ENCODE results near the gene UTF1. TPM values are rescaled to one million over a fixed set of nuclear protein-coding genes. Genes with fewer than 3 reads are reported as not detected.

UTF1 gene
- total and polyA plus RNA-seq, 2 experiments from 2014 or later, result not detected

DNA sequence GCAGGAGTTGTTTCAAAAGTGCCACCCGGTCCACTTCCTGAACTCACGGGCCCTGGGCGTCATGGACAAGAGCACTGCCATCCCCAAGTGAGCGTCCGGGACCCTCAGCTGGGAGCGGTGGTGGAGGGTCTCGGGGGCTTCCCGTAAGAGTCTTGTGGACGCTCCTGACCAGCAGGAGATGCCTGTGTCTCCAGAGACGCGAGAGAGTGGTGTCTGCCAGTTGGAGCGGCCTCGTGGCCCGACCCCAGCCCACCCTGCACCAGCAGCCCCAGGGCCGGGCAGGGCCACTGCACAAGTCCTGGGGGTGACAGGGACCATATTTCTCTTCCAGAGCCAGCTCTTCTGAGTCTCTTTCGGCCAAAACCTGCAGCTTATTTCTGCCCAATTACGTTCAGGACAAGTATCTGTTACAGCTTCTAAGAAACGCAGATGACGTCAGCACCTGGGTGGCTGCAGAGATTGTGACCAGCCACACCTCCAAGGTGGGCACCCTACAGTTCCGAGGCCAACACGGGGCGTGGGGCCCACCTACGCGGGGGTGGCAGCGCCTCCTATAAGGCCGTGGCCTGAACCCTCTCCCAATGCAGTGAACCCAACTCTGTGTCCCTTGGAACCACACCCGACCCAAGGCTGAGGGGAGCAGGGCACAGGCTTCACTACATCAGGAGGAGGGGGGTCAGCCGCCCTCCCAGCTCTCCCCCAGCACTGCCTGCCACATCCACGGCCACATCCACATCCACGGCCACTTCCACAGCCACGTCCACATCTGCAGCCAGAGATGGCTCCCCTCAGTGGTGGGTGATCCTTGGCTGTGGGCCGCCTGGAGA, 16.2 kb upstream of the UTF1 start:
- no peak for DNase-seq
- TF ChIP-seq EZH2 (IDR thresholded peaks at IDR 0.05; ENCODE audit: insufficient read depth, poor library complexity, severe bottlenecking) (no peak), EZH2phosphoT487 (IDR thresholded peaks at IDR 0.05; ENCODE audit: insufficient read depth, low read depth) (no peak)
- no peaks in the 10 kb centered on the region for H3K79me2 ChIP-seq (ENCODE audit: insufficient read depth)
- H3K9me3 ChIP-seq (ENCODE audit: low read depth), result no peaks in the 10 kb centered on the region
- H3K4me3 ChIP-seq, result no peak overlapping the region
- in situ Hi-C loops (cut with MboI), result no loop called here
- H3K36me3 ChIP-seq (ENCODE audit: low read depth), result no peaks in the 10 kb centered on the region
- no peaks in the 10 kb centered on the region for H3K9me2 ChIP-seq (ENCODE audit: insufficient read depth)
- 56 to 64% methylated on average over 31 to 32 of the region's 32 CpGs for WGBS, 2 experiments (ENCODE audit: low coverage in 1 of 2, low lambda C conversion rate in 2 of 2, missing lambda C conversion rate in 2 of 2)
- no peak overlapping the region for H3K9ac ChIP-seq
- no peak overlapping the region for H3K27ac ChIP-seq
- no peaks in the 10 kb centered on the region for H4K20me1 ChIP-seq (ENCODE audit: insufficient read depth)
- no peaks in the 10 kb centered on the region for H3F3A ChIP-seq (ENCODE audit: insufficient read depth)
- H2AFZ ChIP-seq, result no peak overlapping the region
- no peak overlapping the region for H3K4me2 ChIP-seq (ENCODE audit: unreplicated experiment)
- H3K4me1 ChIP-seq (ENCODE audit: insufficient read depth), result no peaks in the 10 kb centered on the region
- no peaks in the 10 kb centered on the region; the same call in 1 of the 2 replicates for H3K27me3 ChIP-seq (replicated peaks; ENCODE audit: insufficient read depth)

GRCh38 chr10:133214468-133215410, 15.3 kb upstream of the UTF1 start:
- no peaks in the 10 kb centered on the region for H3K36me3 ChIP-seq (ENCODE audit: low read depth)
- DNase-seq, result no peak
- no peak overlapping the region for H3K4me2 ChIP-seq (ENCODE audit: unreplicated experiment)
- no peaks in the 10 kb centered on the region for H3K79me2 ChIP-seq (ENCODE audit: insufficient read depth)
- H3K4me3 ChIP-seq, result no peak overlapping the region
- no peaks in the 10 kb centered on the region; the same call in 1 of the 2 replicates for H3K27me3 ChIP-seq (replicated peaks; ENCODE audit: insufficient read depth)
- TF ChIP-seq EZH2phosphoT487 (IDR thresholded peaks at IDR 0.05; ENCODE audit: insufficient read depth, low read depth) (no peak), EZH2 (IDR thresholded peaks at IDR 0.05; ENCODE audit: insufficient read depth, poor library complexity, severe bottlenecking) (no peak)
- 56 to 63% methylated on average over 24 to 27 of the region's 28 CpGs for WGBS, 2 experiments (ENCODE audit: low coverage in 1 of 2, low lambda C conversion rate in 2 of 2, missing lambda C conversion rate in 2 of 2)
- H2AFZ ChIP-seq, result no peak overlapping the region
- H3K4me1 ChIP-seq (ENCODE audit: insufficient read depth), result no peaks in the 10 kb centered on the region
- no peaks in the 10 kb centered on the region for H4K20me1 ChIP-seq (ENCODE audit: insufficient read depth)
- H3F3A ChIP-seq (ENCODE audit: insufficient read depth), result no peaks in the 10 kb centered on the region
- no peak overlapping the region for H3K27ac ChIP-seq
- in situ Hi-C loops (cut with MboI), result no loop called here
- no peaks in the 10 kb centered on the region for H3K9me3 ChIP-seq (ENCODE audit: low read depth)
- no peak overlapping the region for H3K9ac ChIP-seq
- no peaks in the 10 kb centered on the region for H3K9me2 ChIP-seq (ENCODE audit: insufficient read depth)

DNA sequence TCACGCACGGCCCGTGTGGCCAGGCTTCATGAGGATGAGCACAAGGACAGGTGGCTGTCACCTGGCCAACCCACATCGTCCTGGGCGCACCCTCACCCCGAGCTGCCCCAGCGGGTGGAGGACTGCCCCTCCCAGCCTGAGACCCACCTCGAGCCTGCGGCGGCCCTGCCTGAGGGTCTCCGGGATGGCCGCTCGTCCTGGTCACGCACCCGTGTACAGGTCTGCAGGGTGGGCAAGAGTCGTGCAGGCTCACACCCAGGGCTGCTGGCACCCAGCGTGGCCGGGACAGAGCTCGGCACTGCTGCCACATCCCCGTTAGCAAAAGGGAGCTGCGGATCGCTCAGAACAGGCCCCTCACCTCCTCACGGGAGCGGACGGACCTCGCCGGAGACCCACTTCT, 14.4 kb upstream of the UTF1 start:
- Histone ChIP-seq H3K27ac (no peak overlapping the region), H2AFZ (no peak overlapping the region), H3K9me3 (ENCODE audit: low read depth) (no peaks in the 10 kb centered on the region), H3K4me3 (no peak overlapping the region), H3K27me3 (replicated peaks; ENCODE audit: insufficient read depth) (no peaks in the 10 kb centered on the region; the same call in 1 of the 2 replicates), H3K9me2 (ENCODE audit: insufficient read depth) (no peaks in the 10 kb centered on the region), H3K9ac (no peak overlapping the region), H3K79me2 (ENCODE audit: insufficient read depth) (no peaks in the 10 kb centered on the region), H3F3A (ENCODE audit: insufficient read depth) (no peaks in the 10 kb centered on the region), H3K4me1 (ENCODE audit: insufficient read depth) (no peaks in the 10 kb centered on the region), H3K36me3 (ENCODE audit: low read depth) (no peaks in the 10 kb centered on the region), H3K4me2 (ENCODE audit: unreplicated experiment) (no peak overlapping the region), H4K20me1 (ENCODE audit: insufficient read depth) (no peaks in the 10 kb centered on the region)
- in situ Hi-C loops (cut with MboI), result no loop called here
- DNase-seq, result no peak
- WGBS, 2 experiments (ENCODE audit: low coverage in 1 of 2, low lambda C conversion rate in 2 of 2, missing lambda C conversion rate in 2 of 2), result 78 to 86% methylated on average over 20 to 23 of the region's 27 CpGs
- TF ChIP-seq EZH2 (IDR thresholded peaks at IDR 0.05; ENCODE audit: insufficient read depth, poor library complexity, severe bottlenecking) (no peak), EZH2phosphoT487 (IDR thresholded peaks at IDR 0.05; ENCODE audit: insufficient read depth, low read depth) (no peak)

GRCh38 chr10:133216776-133217175, 13.2 kb upstream of the UTF1 start:
- 52 to 54% methylated on average over 26 of the region's 26 CpGs for WGBS, 2 experiments (ENCODE audit: low coverage in 1 of 2, low lambda C conversion rate in 2 of 2, missing lambda C conversion rate in 2 of 2)
- H2AFZ ChIP-seq, result no peak overlapping the region
- no peaks in the 10 kb centered on the region for H4K20me1 ChIP-seq (ENCODE audit: insufficient read depth)
- H3K9ac ChIP-seq, result no peak overlapping the region
- H3K27ac ChIP-seq, result no peak overlapping the region
- no peaks in the 10 kb centered on the region for H3K79me2 ChIP-seq (ENCODE audit: insufficient read depth)
- no peaks in the 10 kb centered on the region; the same call in none of the 2 replicates for H3K27me3 ChIP-seq (replicated peaks; ENCODE audit: insufficient read depth)
- H3K9me2 ChIP-seq (ENCODE audit: insufficient read depth), result no peaks in the 10 kb centered on the region
- no peaks in the 10 kb centered on the region for H3F3A ChIP-seq (ENCODE audit: insufficient read depth)
- no peak overlapping the region for H3K4me3 ChIP-seq
- no peak for TF ChIP-seq EZH2phosphoT487 (IDR thresholded peaks at IDR 0.05; ENCODE audit: insufficient read depth, low read depth)
- no peaks in the 10 kb centered on the region for H3K9me3 ChIP-seq (ENCODE audit: low read depth)
- no peak for DNase-seq
- in situ Hi-C loops (cut with MboI), result no loop called here
- H3K4me2 ChIP-seq (ENCODE audit: unreplicated experiment), result no peak overlapping the region
- H3K4me1 ChIP-seq (ENCODE audit: insufficient read depth), result no peaks in the 10 kb centered on the region
- no peaks in the 10 kb centered on the region for H3K36me3 ChIP-seq (ENCODE audit: low read depth)

Measured in GM23248 (cell line).